GM19035 (cell line): Measurements from ENCODE around the gene MED26.
A peak's percentile ranks its signal among the peaks of the same experiment; 100 is the strongest.
"Not testable (repeated sequence)": the region's sequence is repeated elsewhere in the genome, so short reads cannot be mapped to it uniquely, and the experiment has no call there.

ENCODE experiments used
- ATAC-seq: cut with Tn5 transposase; IDR thresholded peaks from one replicate; pipeline ENCODE4 v1.9.1; 2021; ENCODE audit not compliant: unreplicated experiment

Gene MED26

GRCh38 chr19:16543734-16544133 lies 84.3 kb downstream of the MED26 start:
- not testable (repeated sequence) for ATAC-seq

DNA sequence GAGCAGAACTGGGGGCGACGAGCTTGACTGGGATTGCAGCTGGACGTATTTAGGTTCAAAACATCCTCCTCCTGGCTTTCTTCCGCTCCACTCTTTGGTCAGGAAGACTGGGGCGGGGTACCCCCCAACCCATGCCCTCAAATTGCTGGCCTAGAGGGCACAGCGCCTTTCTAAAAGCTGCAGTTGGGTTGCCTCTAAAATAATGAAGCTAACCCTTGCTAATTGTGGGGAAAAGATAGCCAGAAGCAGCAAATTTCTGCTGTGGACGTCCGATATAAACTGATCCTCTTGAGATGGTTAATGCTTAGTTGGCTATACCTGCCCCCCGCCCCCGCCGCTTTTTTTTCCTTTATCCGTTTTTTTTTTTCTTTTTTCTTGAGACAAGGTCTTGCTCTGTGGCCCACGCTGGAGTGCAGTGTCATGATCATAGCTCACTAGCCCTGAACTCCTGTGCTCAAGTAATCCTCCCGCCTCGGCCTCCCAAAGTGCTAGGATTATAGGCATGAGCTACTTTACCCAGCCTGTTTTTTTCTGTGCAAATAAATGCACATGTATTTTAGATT lies 85.0 kb downstream of the MED26 start:
- no peak for ATAC-seq

DNA sequence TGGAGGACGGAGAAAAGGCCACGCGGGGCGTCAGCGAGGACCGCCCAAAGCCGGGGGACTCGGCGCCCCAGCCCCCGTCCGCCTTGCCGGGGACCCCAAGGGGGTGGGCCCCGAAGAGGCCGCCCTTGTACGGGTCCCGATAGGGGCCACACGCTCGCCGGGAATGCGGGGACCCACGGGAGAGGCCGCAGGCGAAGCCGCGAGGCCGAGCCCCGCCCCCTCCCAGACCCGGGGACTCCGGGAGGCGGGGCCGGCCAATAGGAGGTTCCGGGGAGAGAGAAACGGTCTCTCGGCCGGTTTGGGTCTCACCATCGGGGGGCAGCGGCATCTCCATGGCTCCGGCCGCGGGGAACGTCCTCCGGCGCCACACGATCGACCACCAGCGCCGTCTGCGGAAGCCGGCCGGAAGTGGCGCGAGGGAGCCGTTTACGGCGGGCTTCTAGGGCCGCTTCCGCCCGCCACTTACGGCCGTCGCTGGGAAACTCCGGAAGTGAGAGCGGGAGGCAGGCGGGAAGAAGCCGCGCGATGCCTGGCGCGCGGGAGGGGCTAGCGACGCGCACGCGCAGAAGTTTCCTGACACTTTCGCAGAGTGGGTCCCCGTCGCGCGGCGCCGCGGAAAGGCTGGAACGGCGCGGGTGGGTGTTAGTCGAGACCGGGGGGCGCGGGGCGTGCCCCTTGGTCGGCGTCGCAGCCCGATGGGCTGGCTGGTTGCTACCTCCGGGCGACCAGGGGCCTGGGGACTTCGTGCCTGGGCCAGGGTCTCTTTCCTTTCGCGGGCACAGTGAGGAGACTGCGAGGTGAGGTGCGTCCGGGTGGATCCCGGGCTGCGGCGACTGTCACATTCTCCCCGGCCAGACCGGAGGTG lies 85.7 kb downstream of the MED26 start, which contains the start of gene CHERP:
TSS of gene CHERP (minus strand) at position 393 of the 865 bp plus-strand sequence. CDS start at position 334, 59 bp downstream.
- peak; percentile 75 for ATAC-seq

- peak; percentile 16 for ATAC-seq
These were observed 86.4 kb downstream of the MED26 start for GRCh38 chr19:16541526-16542044.

DNA sequence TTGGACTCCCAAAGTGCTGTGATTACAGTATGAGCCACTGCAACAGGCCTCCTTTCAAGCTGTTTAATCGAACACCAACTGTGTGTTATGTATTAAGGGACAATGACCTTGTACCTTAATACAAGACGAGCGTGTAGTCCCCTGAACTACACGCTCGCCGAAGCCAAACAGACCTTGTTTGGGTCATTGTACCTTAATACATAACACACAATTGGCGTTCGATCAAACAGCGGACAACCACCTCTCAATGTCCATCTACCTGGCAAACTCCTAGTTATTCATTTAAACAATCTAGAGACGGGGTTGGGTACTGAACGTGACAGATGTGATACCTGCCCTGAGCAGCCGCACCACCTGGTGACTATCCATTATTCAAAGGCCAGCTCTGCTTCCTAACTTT lies 87.1 kb downstream of the MED26 start:
- ATAC-seq = no peak

DNA sequence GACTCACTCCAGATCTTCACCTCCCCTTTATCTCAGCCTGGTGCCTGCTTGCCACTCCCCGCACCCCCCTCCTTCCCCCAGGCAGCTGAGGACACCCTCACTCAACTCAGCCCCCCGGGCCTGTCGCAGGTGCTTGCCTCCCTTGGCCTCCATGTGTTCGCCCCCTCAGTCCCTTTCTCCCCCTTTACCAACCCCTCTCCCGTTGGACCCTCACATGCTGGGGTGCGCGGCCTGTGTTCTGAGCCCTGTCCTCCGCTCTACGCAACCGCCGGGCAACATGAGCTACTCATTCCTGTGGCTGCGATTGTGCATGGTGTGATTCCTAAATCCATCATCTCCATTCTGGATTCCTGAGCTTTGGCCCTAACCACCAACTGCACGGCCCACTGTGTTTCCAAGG lies 90.9 kb downstream of the MED26 start:
- ATAC-seq = no peak

DNA sequence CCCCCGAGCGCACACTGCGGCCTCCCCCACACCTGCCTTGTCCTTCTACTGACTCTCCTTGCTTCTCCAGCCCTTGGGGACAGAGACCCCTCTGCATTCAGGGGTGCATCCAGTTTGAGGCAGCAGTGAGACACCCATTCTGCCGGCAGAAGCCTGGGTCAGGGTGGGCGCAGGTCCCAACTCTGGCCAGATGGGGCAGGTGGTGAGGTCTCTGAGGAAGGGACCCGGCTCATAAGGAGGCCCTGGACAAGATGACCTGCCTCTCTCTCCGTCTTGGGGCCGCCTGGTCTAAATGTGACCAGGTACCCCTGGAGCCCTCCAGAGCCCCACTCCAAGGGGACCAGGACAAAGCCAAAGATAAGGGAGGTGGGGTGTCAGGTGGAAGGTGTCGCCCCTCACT lies 91.9 kb downstream of the MED26 start:
- no peak for ATAC-seq

GRCh38 chr19:16535381-16535780 lies 92.6 kb downstream of the MED26 start:
- ATAC-seq = no peak

- ATAC-seq = no peak
These were observed 95.4 kb downstream of the MED26 start for GRCh38 chr19:16532440-16533234.

- ATAC-seq = no peak
These were observed 96.7 kb downstream of the MED26 start for GRCh38 chr19:16531380-16531669.

DNA sequence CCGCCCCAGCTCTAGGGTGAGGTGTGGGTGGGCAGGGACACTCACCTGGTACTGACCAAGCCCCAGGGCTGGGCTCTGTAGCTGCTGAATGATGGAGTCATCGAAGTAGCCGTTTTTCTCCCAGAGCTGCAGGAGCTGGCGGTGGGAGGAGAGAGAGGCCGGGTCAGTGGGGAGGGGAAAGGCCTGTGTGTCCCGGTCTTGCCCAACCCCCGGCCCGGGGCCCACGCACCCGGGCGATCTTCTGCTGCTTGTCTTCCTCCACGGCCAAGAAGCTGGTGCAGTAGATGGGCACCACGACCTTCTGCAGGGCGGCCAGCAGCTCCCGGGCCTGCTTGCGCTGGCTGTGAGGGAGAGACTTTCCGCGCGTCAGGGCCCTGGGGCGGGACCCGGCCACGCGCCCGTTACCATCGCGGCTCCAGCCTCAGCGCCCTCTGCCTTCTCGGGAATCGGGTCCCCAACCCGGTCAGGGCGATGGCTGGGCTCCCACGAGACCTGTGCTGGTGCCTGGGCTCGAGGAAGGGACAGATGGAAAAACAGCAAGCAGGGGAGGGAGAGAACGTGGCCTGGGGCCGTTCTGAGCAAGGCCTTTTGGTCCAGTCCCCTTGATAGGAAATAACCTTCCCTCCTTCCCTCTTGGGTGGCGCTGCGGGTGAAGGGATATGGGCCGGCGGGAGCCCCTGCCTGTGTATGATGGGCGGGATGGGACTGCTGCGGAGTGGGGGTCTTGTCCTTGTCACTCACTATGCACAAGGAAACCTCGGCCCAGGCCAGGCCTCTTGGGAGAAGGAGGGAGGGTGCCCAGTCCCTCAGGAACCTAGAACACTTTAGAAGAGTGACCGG lies 97.2 kb downstream of the MED26 start:
- ATAC-seq = no peak

DNA sequence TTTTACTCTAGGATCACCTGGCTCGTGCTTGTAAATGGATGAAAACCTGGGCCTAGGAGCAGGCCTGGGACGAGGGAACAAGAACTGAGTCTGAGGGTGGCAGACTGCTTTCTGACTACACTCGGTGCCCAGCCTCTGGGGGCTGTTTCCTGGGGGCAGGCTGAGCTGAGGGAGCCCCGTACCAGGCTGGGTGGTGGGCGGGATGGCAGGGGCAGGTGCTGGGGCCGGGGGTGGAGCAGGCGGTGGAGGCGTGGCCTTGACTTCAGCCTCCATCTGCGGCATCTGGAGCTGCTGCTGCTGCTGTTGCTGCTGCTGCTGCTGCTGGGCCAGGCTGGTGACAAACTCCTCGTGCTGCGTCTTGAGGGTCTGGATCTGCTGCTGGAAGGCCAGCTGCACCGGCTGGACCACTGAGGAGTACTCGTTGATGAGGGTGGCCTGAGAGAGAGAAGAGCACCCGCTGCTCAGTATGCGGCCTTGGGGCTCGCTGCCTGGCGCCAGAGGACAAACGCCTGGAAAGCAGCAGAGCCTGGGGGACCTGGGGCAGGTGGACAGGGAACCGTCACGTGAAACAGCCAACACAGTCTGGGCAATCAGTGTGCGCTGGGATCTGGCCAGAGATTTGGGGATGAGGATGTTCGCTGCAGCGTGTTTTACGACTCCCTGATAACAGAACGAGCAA lies 98.4 kb downstream of the MED26 start:
- ATAC-seq = no peak

- ATAC-seq = no peak
These were observed 100.0 kb downstream of the MED26 start for GRCh38 chr19:16527971-16528521.

DNA sequence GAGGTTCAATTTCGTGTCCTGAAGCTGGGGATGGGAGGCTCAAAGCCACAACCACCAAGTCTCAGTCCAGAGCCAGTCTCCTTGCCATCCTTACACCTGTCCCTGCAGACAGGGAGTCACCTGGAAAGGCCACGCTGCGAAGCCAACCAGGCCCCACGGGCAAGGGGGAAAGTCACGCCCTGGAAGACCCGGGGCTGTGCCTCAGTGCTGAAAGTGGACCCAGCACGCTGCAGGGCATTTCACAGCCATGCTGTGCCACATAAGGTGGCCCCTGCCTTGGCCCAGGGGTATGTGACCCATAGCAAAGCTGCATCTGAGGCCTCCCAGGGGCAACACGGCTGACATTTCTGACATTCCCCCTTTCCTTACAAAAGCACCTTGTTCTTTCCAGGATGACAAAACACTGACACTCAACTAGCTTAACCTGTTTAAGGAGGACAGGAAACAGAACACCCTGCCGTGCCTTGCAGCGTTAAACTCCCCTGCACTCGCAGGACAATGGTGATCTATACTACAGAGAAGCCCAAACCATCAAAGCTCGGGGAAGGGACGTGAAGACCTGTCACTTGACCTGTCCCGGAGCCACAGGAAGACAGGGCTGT lies 100.6 kb downstream of the MED26 start:
- no peak for ATAC-seq

DNA sequence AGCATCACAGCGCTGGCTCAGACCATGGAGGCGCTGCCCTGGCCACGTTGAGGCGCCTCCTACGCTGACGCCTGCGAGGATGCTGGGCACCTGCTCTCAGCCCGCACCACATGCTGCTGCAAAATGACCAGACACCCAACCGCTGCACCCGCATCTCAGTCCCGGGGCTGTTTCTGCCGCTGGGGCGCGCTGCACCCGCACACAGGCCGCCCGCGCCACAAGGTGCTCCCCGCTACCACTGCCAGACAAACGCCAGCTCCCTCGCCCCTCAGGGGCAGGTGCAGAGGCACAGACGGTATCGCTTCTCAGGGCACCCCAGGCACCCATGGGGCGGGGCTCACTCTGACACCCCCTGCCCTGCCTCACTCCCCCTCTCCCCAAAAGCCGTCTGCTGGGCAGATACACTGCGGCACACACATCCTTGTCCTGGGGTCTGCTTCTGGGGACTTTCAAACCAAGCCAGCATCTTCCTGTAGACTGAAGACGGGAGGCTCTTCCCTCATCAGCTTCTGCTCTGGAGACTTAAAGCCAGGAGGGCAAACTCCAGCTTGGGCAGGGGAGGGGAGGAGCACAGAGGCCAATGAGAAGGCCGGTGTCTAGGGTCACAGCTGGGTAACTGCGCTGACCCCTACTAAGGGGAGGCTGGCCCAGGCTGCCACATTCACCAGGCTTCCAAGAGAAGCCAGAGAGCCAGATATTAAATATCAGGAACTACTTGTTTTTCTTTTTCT lies 102.1 kb downstream of the MED26 start:
- ATAC-seq = no peak

DNA sequence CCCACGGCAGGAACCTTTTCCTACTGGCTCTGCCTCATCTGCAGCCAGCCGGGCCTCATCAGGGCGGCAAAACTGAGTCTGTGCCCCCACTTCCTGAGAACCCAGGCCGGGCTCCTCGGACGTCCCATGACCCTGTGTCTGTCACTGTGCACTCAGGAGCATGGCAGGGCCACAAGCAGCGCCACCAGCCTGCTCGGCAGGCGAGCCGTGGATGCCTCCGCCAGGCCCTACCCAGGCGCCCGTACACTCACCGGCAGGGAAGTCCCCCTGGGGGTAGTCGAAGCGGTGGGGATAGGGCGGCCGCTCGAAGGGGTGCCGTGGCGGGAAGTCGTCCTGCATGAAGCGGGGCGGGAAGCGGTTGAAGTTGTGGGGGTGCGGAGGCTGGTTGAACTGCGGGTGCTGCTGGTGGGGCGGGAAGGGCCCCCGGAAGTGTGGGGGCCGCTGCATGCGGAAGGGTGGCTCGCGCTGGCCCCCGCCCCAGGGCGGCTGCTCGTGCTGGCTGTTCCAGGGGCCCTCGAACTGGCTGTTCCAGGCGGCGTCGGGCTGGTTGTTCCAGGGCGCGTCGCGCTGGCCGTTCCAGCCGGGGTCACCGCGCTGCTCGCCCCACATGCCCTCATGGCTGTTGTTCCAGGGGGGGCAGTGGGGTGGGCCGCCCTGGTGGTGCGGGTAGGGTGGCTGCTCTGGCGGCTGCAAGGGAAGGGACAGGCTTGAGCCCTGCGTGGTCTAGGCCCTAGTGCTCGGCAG lies 102.8 kb downstream of the MED26 start:
- no peak for ATAC-seq
